Measurements from ENCODE around the gene TEAD4. TPM values are rescaled to one million over a fixed set of nuclear protein-coding genes. Genes with fewer than 3 reads are reported as not detected.

The TEAD4 gene
- total RNA-seq, 4 donors from 2014 or later = 14.8 to 34.3 (median 23.4) TPM

- DNase-seq (ENCODE audit: low spot score in 2 of 2) = no peak
- intact Hi-C loops (cut with DNase I; ENCODE audit: low total_unique reads) = no loop called here
- TF ChIP-seq POLR2A (IDR thresholded peaks at IDR 0.05) (no peak), CTCF (IDR thresholded peaks at IDR 0.05) (no peak)
- H3K4me3 ChIP-seq (ENCODE audit: low read depth, poor library complexity, severe bottlenecking) = no peak overlapping the region
- WGBS, 2 donors = 94 to 100% methylated on average over 1 of the region's 1 CpG
Observed at GRCh38 chr12:2955888-2956287, 3.3 kb upstream of the TEAD4 start.

GRCh38 chr12:2957816-2958431, 1.3 kb upstream of the TEAD4 start:
- no peak for DNase-seq (ENCODE audit: low spot score in 2 of 2)
- no peak for TF ChIP-seq CTCF (IDR thresholded peaks at IDR 0.05)
- no peak for TF ChIP-seq POLR2A (IDR thresholded peaks at IDR 0.05)
- WGBS, 2 donors = 55 to 62% methylated on average over 11 of the region's 11 CpGs
- H3K4me3 ChIP-seq (ENCODE audit: low read depth, poor library complexity, severe bottlenecking) = no peak overlapping the region
- intact Hi-C loops (cut with DNase I; ENCODE audit: low total_unique reads) = no loop called here

GRCh38 chr12:2958432-2959191, 585 bp upstream of the TEAD4 start:
- intact Hi-C loops (cut with DNase I; ENCODE audit: low total_unique reads) = no loop called here
- DNase-seq (ENCODE audit: low spot score in 2 of 2) = no peak
- 0 to 2% methylated on average over 18 to 21 of the region's 48 CpGs for WGBS, 2 donors
- no peak for TF ChIP-seq POLR2A (IDR thresholded peaks at IDR 0.05)
- TF ChIP-seq CTCF (IDR thresholded peaks at IDR 0.05) = no peak
- H3K4me3 ChIP-seq (ENCODE audit: low read depth, poor library complexity, severe bottlenecking) = peak overlapping the region; percentile 39

- DNase-seq (ENCODE audit: low spot score in 2 of 2) = peak in 1 of 2 donors; percentile 89
- intact Hi-C loops (cut with DNase I; ENCODE audit: low total_unique reads) = no loop called here
- H3K4me3 ChIP-seq (ENCODE audit: low read depth, poor library complexity, severe bottlenecking) = peak overlapping the region; percentile 45
- TF ChIP-seq POLR2A (IDR thresholded peaks at IDR 0.05) (no peak), CTCF (IDR thresholded peaks at IDR 0.05) (no peak)
- 3% methylated on average over 57 to 87 of the region's 104 CpGs for WGBS, 2 donors
Observed at GRCh38 chr12:2959505-2960389, 550 bp downstream of the TEAD4 start.

GRCh38 chr12:2960390-2960956, 1.3 kb downstream of the TEAD4 start:
- intact Hi-C loops (cut with DNase I; ENCODE audit: low total_unique reads) = no loop called here
- WGBS, 2 donors = 17 to 23% methylated on average over 17 to 18 of the region's 18 CpGs
- no peak for DNase-seq (ENCODE audit: low spot score in 2 of 2)
- no peak overlapping the region for H3K4me3 ChIP-seq (ENCODE audit: low read depth, poor library complexity, severe bottlenecking)
- TF ChIP-seq POLR2A (IDR thresholded peaks at IDR 0.05) = no peak
- TF ChIP-seq CTCF (IDR thresholded peaks at IDR 0.05) = no peak
